ENCODE measurements around the gene TCF19. TPM values are rescaled to one million over a fixed set of nuclear protein-coding genes. Genes with fewer than 3 reads are reported as not detected.
"Not testable (repeated sequence)": the region's sequence is repeated elsewhere in the genome, so short reads cannot be mapped to it uniquely, and the experiment has no call there.

The TCF19 gene
- total RNA-seq, 1 donor from 2014 or later: 5.9 TPM

DNA sequence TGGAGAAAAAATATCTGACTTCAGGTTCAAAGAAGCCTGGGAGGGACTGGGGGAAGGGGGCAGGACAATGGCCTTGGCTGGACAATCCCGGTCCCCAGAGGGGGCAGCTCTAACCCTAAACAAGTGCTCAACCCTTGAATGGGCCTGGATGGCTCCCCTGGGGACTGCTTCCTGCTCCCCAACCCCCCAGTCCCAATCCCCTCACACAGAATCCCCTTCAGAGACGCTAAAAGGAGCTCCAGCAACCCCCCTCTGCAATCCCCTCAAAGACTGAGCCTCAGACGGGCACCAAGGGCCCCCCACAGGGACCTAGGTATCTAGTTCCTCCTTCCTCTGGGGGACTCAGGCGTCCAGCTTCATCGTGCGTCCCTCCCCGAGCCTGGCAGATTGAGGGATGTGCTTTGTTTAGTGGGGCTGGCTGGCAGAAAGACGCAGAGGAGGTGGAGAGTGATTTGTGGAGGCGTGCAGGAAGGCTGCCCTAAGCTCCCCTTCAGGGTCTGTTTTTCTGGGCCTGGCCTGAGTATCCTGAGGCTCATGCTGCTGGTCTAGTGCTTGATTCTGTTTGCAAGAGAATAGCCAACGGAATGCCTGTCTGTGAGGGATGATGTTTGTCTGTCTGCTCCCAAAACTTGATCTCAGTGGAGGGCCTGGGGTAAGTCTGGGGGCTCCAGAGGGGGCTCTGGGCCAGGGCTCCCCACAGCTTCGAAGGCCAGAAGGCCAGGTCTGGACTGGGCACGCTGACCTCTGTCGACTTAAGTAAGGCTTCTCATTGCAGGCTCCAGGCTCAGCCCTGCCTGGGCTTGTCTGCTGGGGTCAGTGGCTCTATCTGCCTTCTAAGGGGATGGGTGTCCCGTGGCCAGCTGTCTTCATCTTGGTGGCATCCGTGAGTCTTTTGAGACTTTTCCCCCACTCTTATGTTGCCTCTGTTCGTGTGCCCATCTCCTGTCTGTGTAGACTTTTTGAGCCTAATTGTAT lies 13.8 kb downstream of the TCF19 start:
- DNase-seq (ENCODE audit: low spot score) (no peak), ATAC-seq (no peak)
- intact Hi-C loops (cut with DNase I): no loop called here

GRCh38 chr6:31172973-31173384 lies 14.6 kb downstream of the TCF19 start:
- DNase-seq (ENCODE audit: low spot score) (no peak), ATAC-seq (no peak)
- intact Hi-C loops (cut with DNase I): no loop called here

- intact Hi-C loops (cut with DNase I): no loop called here
- DNase-seq (ENCODE audit: low spot score) (no peak), ATAC-seq (no peak)
Measured at GRCh38 chr6:31173406-31173805, 15.0 kb downstream of the TCF19 start.

DNA sequence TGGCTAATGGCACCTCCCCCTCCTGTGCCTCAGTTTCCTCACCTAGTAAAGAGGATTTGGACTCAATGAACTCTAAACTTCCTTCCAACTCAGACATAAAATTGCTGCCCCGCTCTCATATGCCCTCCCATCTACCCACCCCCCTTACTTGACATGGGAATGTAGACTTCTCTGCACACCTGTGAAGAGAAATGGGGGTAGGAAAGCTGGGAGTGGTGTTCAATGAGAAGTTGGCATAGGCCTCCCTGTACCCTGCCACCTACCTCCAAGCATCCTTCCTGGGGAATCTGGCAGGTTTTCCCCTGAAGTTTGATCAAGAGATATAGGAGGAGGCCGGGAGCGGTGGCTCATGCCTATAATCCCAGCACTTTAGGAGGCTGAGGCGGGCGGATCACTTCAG lies 16.0 kb downstream of the TCF19 start:
- DNase-seq (ENCODE audit: low spot score) (no peak), ATAC-seq (no peak)
- intact Hi-C loops (cut with DNase I): no loop called here

DNA sequence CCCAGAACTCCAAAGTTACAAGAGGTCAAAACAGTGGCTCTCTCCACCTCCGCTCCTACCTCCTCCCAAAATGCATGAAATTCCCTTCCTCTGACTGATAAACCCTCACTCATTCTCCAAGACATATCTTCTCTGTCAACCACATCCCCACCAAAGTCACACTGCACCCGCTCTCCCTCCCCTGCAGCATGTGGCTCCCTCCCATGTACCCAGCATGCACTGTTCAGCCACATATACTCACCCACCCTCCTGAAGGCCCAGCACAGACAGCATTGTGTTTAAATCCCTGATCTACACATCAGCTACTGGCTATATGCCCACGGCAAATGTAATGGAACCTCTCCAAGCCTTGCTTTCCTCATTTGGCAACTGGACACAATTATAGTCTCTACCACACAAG lies 17.6 kb downstream of the TCF19 start:
- ATAC-seq (no peak), DNase-seq (ENCODE audit: low spot score) (no peak)
- intact Hi-C loops (cut with DNase I): no loop called here

DNA sequence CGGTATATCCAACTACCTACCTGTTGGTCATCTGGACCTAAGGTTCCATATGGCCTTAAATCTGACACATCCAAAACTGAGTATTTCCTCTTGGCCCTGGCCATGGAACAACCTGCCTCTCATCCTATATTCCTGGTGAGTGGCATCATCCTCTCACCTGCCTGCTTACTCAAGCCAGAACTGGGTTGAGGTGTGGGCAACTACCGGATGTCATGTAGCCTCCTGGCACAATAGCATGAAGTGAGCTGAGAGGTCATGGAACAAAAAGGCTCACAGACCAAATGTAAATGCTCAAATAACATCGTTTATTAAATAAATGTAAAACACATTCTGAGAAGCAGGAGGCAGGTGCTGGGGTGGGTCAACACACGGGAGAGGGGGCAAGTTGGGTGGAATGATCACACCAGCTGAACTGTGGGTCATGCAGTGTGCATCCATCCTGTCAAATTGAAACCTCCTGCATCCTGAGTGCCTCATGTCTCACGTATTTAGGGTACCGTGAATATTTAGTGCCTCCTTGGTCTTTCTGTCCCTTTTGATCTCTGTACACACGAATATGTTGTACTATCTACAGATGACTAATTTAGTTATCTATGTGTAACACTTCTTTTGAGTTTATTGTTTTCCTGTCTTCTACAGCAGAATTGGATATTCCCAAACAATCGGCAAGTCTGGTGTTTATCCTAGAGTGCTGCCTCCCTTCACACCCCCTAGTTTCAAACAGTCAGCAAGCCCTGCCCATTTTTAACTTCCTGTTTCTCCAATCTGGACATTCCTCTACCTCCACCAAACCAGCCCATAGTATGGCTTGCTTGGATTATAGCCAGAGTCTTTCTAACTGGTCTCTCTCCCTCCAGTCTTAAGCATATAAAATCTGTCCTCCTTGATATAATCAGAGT lies 20.0 kb downstream of the TCF19 start:
- ATAC-seq (no peak), DNase-seq (ENCODE audit: low spot score) (no peak)
- intact Hi-C loops (cut with DNase I): no loop called here

DNA sequence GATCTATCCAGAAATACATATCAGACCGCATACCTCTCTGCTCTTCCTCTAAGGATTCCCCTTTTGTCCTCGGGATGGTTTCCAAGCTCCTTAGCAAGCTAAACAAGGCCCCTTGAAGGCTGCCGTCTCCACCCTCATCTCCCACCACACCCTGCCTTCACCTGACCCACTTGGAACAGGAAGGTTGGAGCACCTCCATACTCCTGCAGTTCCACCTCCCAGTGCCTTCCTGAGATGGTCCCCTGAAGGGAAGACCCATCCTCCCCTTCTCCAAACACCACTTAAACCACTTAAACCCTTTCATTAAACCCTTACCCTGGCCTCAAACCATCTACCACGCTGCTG lies 20.6 kb downstream of the TCF19 start:
- intact Hi-C loops (cut with DNase I): no loop called here
- ATAC-seq (no peak), DNase-seq (ENCODE audit: low spot score) (no peak)

DNA sequence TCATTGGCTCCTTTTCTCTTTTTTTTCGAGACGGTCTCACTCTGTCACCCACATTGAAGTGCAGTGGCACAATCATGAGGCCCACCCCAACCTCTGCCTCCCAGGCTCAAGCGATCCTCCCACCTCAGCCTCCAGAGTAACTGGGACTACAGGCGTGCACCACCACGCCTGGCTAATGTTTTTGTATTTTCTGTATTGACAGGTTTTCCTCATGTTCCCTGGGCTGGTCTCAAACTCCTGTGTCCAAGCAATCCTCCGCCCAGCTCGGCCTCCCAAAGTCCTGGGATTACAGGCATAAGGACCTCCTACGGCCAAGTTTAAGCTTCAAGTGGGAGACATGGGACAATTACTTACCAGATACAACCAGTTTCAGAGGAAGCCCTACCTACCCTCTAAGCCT lies 21.5 kb downstream of the TCF19 start:
- intact Hi-C loops (cut with DNase I): no loop called here
- DNase-seq (ENCODE audit: low spot score): no peak

GRCh38 chr6:31180500-31180899 lies 22.1 kb downstream of the TCF19 start:
- DNase-seq (ENCODE audit: low spot score) (peak; percentile 75), ATAC-seq (peak; percentile 98)
- intact Hi-C loops (cut with DNase I): no loop called here

More for the DNA sequence above, 21.5 kb downstream of the TCF19 start:
- ATAC-seq: no peak

DNA sequence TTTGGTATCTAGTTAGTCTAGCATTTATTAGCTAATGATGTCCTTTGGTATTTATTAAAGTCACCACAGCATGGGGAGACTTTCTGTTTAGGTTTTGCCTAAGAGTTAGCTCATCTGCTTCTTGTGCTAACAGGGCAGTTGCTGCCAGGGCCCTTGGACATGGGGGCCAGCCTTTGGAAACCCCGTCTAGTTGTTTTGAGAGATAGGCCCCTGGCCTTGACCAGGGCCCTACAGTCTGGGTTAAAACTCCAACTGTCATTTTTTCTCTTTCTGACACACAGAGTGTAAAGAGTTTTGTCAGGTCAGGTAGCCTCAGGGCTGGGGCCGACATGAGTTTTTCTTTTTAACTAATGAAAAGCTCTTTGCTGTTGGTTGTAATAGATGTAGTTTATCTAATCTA lies 24.9 kb downstream of the TCF19 start:
- DNase-seq (ENCODE audit: low spot score); intact Hi-C loops (cut with DNase I); ATAC-seq: not testable (repeated sequence)

DNA sequence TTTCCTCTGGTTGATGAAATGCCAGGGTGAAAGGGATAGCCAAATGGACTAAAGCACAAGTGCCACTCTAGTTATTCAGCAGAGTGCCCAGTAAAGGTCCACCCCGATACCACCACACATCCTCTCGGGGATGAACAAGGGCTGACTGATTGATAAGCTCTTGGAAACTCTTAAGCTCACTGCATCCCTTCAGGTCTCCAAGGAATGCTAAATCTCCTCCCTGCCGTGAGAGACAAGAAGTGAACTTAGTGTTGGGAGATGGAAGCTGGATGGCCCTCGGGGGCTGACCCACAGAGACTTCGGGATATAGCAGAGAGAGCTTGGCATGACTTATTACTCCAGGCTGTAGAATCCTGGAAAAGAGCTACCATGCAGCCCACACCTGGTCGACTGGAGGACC lies 25.5 kb downstream of the TCF19 start:
- intact Hi-C loops (cut with DNase I); DNase-seq (ENCODE audit: low spot score); ATAC-seq: not testable (repeated sequence)

DNA sequence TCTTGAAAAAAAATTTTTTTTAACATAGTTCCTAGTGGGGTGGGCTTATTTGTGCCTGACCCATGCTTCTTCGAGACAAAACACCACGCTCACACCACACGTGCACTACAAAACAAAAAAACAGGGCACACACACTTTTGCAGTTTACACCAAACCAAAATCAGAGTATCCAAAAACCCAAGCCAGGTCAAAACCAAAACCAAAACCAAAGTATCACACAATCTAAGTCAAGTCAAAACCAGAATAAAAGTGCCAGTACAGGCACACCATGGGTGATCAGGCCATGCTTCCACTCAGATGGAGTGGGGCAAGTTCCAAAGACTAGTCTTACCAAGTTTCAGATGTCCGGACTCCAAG lies 27.3 kb downstream of the TCF19 start:
- intact Hi-C loops (cut with DNase I): not testable (repeated sequence)

DNA sequence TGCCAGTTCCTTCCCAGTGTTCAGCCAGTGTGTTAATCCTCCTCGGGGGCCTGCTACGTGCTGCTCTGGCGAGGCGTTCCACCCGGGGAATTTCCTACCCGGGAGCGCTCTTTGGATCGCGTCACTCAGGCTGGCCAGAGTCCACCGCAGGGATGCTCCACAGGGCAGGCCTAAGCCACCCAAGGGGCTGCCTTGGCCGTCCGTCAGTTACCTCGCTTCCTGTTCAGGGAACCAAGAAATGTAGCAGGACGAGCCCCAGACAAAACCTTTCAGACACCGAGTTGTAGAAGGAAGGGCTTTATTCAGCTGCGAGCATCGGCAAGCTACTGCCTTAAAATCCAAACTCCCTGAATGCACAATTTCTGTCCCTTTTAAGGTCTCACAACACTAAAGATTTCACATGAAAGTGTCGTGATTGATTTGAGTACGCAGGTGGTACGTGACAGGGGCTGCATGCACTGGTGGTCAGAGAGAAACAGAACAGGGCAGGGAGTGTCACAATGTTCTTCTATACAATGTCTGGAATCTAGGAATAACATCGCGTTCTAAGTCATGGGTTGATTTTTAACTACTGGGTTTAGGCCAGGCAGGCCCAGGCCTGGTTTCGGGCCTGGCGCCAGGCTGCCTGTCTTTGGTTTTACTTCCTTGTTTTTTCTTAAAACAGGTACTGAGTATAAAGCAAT lies 27.8 kb downstream of the TCF19 start:
- ATAC-seq (no peak), DNase-seq (ENCODE audit: low spot score) (peak; percentile 65)
- intact Hi-C loops (cut with DNase I): no loop called here

More for the DNA sequence above, 27.3 kb downstream of the TCF19 start:
- not testable (repeated sequence) for ATAC-seq; DNase-seq (ENCODE audit: low spot score)

DNA sequence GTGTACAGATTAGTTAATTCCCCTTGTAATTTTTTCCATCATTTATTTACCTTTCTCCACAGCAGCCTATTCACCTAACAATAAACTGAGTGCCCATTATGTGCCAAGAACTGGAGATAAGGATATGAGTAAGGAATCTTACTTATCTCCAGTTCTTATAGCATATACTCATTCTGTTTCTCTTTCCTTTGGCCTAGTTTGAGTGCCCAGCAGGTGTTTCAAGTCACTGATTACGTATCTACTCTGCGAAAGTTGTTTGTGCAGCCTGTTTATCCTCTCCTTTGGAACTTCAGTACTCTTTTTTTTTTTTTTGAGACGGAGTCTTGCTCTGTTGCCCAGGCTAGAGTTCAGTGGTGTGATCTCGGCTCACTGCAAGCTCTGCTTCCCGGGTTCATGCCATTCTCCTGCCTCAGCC lies 29.4 kb downstream of the TCF19 start:
- intact Hi-C loops (cut with DNase I): no loop called here
- DNase-seq (ENCODE audit: low spot score) (no peak), ATAC-seq (no peak)

DNA sequence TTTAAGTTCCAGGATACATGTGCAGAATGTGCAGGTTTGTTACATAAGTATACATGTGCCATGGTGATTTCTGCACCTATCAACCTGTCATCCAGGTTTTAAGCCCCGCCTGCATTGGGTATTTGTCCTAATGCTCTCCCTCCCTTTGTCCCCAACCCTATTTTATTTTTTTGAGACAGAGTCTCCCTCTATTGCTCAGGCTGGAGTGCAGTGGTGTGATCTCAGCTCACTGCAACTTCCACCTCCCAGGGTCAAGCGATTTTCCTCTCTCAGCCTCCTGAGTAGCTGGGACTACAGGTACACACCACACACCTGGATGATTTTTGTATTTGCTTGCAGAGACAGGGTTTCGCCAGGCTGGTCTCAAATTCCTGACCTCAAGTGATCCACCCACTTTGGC lies 30.8 kb downstream of the TCF19 start:
- not testable (repeated sequence) for DNase-seq (ENCODE audit: low spot score); ATAC-seq

GRCh38 chr6:31190488-31190887 lies 32.1 kb downstream of the TCF19 start:
- DNase-seq (ENCODE audit: low spot score): no peak
- ATAC-seq: no peak
- intact Hi-C loops (cut with DNase I): loop anchor here (10.0 kb wide), 1 partner anchor 56 kb away; the partner anchor contains the start of gene PSORS1C2

More for the DNA sequence above, 30.8 kb downstream of the TCF19 start:
- intact Hi-C loops (cut with DNase I): not testable (repeated sequence)

DNA sequence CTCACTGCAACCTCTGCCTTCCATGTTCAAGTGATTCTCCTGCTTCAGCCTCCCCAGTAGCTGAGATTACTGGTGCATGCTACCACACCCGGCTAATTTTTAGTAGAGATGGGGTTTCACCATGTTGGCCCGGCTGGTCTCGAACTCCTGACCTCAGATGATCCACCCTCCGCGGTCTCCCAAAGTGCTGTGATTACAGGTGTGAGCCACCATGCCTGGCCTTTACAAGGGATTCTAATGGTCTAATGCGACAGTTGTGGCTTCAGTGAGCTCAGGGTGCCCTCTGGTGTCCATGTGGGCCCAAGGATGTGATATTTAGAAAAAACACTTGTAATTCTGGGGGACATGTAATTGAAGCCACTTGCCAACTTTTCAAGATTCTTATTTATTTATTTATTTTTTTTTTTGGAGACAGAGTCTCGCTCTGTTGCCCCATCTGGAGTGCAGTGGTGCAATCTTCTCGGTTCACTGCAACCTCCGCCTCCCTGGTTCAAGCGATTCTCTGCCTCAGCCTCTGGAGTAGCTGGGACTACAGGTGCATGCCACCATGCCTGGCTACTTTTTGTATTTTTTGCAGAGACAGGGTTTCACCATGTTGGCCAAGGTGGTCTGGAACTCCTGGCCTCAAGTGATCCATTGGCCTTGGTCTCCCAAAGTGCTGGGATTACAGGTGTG lies 34.2 kb downstream of the TCF19 start:
- intact Hi-C loops (cut with DNase I): loop anchor here (10.0 kb wide), 1 partner anchor 58 kb away; the partner anchor contains the start of gene PSORS1C2
- ATAC-seq (peak; percentile 26), DNase-seq (ENCODE audit: low spot score) (peak; percentile 77)

- no peak for ATAC-seq
- intact Hi-C loops (cut with DNase I): loop anchor here (10.0 kb wide), 1 partner anchor 58 kb away; the partner anchor contains the start of gene PSORS1C2
- peak; percentile 50 for DNase-seq (ENCODE audit: low spot score)
Measured at GRCh38 chr6:31193206-31193605, 34.8 kb downstream of the TCF19 start.
